GM21825 (cell line): ENCODE data around the gene SPRR4.
"Not testable (repeated sequence)": the region's sequence is repeated elsewhere in the genome, so short reads cannot be mapped to it uniquely, and the experiment has no call there.

ENCODE experiments used
- ATAC-seq: cut with Tn5 transposase; IDR thresholded peaks from one replicate; pipeline ENCODE4 v1.9.1; 2021; ENCODE audit warnings: mild to moderate bottlenecking, moderate library complexity; ENCODE audit not compliant: unreplicated experiment

The SPRR4 gene

DNA sequence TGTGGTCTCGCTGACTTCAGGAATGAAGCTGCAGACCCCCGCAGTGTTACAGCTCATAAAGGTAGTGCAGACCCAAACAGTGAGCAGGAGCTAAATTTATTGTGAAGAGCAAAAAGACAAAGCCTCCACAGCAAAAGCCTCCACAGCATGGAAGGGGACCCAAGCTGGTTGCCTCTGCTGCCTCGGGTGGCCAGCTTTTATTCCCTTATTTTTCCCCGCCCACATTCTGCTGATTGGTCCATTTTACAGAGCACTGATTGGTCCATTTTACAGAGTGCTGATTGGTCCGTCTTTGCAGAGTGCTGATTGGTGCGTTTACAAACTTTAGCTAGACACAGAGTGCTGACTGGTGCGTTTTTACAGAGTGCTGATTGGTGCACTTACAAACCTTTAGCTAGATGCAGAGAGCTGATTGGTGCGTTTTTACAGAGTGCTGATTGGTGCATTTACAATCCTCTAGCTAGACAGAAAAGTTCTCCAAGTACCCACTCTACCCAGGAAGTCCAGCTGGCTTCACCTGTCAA, 40.8 kb downstream of the SPRR4 start:
- not testable (repeated sequence) for ATAC-seq

DNA sequence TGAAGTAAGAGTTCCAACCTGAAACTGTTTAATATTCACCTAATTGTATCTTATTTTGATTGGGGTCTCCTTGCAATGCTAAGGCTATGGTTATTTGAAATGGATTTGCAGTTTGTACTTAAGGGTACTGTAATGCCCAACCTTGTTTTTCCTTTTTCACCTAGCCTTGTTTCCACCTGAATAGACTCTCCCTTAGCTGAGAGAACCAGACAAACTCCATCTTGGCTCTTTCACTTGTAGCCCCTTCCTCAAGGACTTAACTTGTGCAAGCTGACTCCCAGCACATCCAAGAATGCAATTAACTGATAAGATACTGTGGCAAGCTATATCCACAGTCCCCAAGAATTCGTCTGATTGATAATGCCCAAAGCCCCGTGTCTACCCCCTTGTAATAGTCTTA, 51.4 kb downstream of the SPRR4 start:
- ATAC-seq = not testable (repeated sequence)
